ENCODE measurements around the gene ERH.

DNA sequence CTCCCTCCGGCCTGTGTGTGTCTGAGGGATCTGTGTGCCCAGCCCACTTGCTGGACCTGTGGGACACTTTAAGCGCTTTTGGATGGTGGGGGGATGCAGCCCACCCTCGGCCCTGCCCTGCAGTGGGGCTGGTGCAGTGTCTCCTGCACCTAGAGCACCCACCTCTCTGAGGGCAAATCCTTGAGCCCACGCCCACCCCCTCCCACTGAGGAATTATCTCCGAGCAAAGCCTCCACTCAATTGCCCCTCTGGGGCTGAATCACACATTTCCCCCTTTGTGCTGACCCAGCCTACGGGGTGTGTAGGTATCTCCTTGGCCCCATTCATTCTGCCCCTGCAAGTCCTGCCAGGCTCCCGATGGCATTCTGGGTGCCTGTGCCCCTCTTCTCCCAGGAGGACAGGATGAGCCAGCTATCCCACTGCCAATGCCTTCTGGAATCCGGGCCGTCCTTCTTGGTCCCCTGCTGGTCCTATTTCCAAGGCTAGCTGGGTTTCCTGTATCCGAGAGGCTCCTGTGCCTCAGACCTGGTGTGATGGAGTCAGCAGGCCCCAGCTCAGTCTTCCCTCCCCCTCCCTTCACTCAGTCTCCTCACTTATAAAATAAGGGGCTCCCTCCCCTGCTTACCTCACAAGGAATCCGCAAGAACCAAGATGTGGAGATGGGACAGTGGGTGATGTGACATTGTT is 48.9 kb downstream of the ERH start:
- TF ChIP-seq, protein P1, sequence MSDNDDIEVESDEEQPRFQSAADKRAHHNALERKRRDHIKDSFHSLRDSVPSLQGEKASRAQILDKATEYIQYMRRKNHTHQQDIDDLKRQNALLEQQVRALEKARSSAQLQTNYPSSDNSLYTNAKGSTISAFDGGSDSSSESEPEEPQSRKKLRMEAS (IDR thresholded peaks at IDR 0.05) = no peak
- TF ChIP-seq, protein P2, sequence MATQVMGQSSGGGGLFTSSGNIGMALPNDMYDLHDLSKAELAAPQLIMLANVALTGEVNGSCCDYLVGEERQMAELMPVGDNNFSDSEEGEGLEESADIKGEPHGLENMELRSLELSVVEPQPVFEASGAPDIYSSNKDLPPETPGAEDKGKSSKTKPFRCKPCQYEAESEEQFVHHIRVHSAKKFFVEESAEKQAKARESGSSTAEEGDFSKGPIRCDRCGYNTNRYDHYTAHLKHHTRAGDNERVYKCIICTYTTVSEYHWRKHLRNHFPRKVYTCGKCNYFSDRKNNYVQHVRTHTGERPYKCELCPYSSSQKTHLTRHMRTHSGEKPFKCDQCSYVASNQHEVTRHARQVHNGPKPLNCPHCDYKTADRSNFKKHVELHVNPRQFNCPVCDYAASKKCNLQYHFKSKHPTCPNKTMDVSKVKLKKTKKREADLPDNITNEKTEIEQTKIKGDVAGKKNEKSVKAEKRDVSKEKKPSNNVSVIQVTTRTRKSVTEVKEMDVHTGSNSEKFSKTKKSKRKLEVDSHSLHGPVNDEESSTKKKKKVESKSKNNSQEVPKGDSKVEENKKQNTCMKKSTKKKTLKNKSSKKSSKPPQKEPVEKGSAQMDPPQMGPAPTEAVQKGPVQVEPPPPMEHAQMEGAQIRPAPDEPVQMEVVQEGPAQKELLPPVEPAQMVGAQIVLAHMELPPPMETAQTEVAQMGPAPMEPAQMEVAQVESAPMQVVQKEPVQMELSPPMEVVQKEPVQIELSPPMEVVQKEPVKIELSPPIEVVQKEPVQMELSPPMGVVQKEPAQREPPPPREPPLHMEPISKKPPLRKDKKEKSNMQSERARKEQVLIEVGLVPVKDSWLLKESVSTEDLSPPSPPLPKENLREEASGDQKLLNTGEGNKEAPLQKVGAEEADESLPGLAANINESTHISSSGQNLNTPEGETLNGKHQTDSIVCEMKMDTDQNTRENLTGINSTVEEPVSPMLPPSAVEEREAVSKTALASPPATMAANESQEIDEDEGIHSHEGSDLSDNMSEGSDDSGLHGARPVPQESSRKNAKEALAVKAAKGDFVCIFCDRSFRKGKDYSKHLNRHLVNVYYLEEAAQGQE (IDR thresholded peaks at IDR 0.05; ENCODE audit: low read depth) = no peak
- TF ChIP-seq EP300 (IDR thresholded peaks at IDR 0.05; ENCODE audit: borderline replicate concordance) = no peak
- no peak for TF ChIP-seq EGR1 (IDR thresholded peaks at IDR 0.05)
- no peak for TF ChIP-seq RAD21 (IDR thresholded peaks at IDR 0.05; ENCODE audit: low read depth)
- no peak for TF ChIP-seq CEBPB (IDR thresholded peaks at IDR 0.05)
- TF ChIP-seq ZBTB7A (IDR thresholded peaks at IDR 0.05; ENCODE audit: low read depth) = no peak
- no peak for TF ChIP-seq YY1 (IDR thresholded peaks at IDR 0.05; ENCODE audit: low read depth)
- no peak for TF ChIP-seq TAF1 (IDR thresholded peaks at IDR 0.05; ENCODE audit: low read depth)
- no peak for TF ChIP-seq TEAD4 (IDR thresholded peaks at IDR 0.05)
